ENCODE measurements around the gene RPS21. TPM values are rescaled to one million over a fixed set of nuclear protein-coding genes. Genes with fewer than 3 reads are reported as not detected.
A peak's percentile ranks its signal among the peaks of the same experiment; 100 is the strongest.

The RPS21 gene
- total and polyA plus RNA-seq, 2 of the 13 experiments (the other 11 are each of a cell fraction or from before 2014, with no cell fraction given), result 2,647 to 11,063 TPM

GRCh38 chr20:62370807-62371587 is 15.9 kb upstream of the RPS21 start (continued):
- TF ChIP-seq ZNF770 (CRISPR knock-in tag; IDR thresholded peaks at IDR 0.05), result peak; percentile 26
- peak; percentile 38; the same call in 1 of the 2 replicates for TF ChIP-seq ELF1 (CRISPR knock-in tag; IDR thresholded peaks at IDR 0.05)
- no peak for TF ChIP-seq PRPF4 (IDR thresholded peaks at IDR 0.05; ENCODE audit: low read depth, low read length, poor library complexity, severe bottlenecking)
- TF ChIP-seq HIC2 (CRISPR knock-in tag; IDR thresholded peaks at IDR 0.05; ENCODE audit: low read depth), result peak; percentile 99
- no peak; the same call in 1 of the 2 replicates for TF ChIP-seq ATF5 (CRISPR knock-in tag; IDR thresholded peaks at IDR 0.05; ENCODE audit: low read depth)
- peak; percentile 62; the same call in 1 of the 2 replicates for TF ChIP-seq KDM3A (CRISPR knock-in tag; IDR thresholded peaks at IDR 0.05; ENCODE audit: low read depth)
- TF ChIP-seq E2F1 (CRISPR knock-in tag; IDR thresholded peaks at IDR 0.05), result no peak; the same call in 1 of the 2 replicates
- 0 out of 2 replicates have a peak, but pooled peaks have one; percentile 50 for TF ChIP-seq GABPB1 (CRISPR knock-in tag; IDR thresholded peaks at IDR 0.05)
- TF ChIP-seq SATB2 (CRISPR knock-in tag; IDR thresholded peaks at IDR 0.05), result no peak
- peak; percentile 84 for TF ChIP-seq ZFX (CRISPR knock-in tag; IDR thresholded peaks at IDR 0.05; ENCODE audit: low read depth)
- no peak for TF ChIP-seq ZNF570 (CRISPR knock-in tag; IDR thresholded peaks at IDR 0.05; ENCODE audit: borderline replicate concordance)
- TF ChIP-seq ZNF30 (CRISPR knock-in tag; IDR thresholded peaks at IDR 0.05), result peak; percentile 4; the same call in 1 of the 2 replicates
- TF ChIP-seq CREB3 (CRISPR knock-in tag; IDR thresholded peaks at IDR 0.05), result no peak
- peak; percentile 86; the same call in 1 of the 2 replicates for TF ChIP-seq ZNF33B (CRISPR knock-in tag; IDR thresholded peaks at IDR 0.05)
- TF ChIP-seq ZNF558 (CRISPR knock-in tag; IDR thresholded peaks at IDR 0.05; ENCODE audit: borderline replicate concordance), result no peak; the same call in 1 of the 2 replicates
- no peak for TF ChIP-seq KLF12 (CRISPR knock-in tag; IDR thresholded peaks at IDR 0.05; ENCODE audit: borderline replicate concordance)
- TF ChIP-seq ZNF674 (CRISPR knock-in tag; IDR thresholded peaks at IDR 0.05; ENCODE audit: low read depth), result 0 out of 2 replicates have a peak, but pooled peaks have one; percentile 63
- TF ChIP-seq ZNF20 (CRISPR knock-in tag; IDR thresholded peaks at IDR 0.05), result 0 out of 2 replicates have a peak, but pooled peaks have one; percentile 76
- no peak for TF ChIP-seq ZNF513 (CRISPR knock-in tag; conservative IDR thresholded peaks at IDR 0.05)

Measured in HepG2 (cell line).